HG03378 (cell line): ENCODE results near the gene ITGA1.
A peak's percentile ranks its signal among the peaks of the same experiment; 100 is the strongest.
"Not testable (repeated sequence)": the region's sequence is repeated elsewhere in the genome, so short reads cannot be mapped to it uniquely, and the experiment has no call there.

Experiments
- ATAC-seq: cut with Tn5 transposase; IDR thresholded peaks from one replicate; pipeline ENCODE4 v1.9.1; 2021; ENCODE audit warnings: mild to moderate bottlenecking, moderate library complexity; ENCODE audit not compliant: unreplicated experiment

The ITGA1 gene

GRCh38 chr5:52787600-52788504 is at the start of gene ITGA1, which contains the start of gene PELO:
ITGA1 (plus strand) TSS chr5:52787916; CDS start chr5:52788354, 438 bp downstream.
PELO (plus strand) TSS chr5:52787916; CDS start chr5:52800395, 12,479 bp downstream.
- ATAC-seq, result peak; percentile 74

DNA sequence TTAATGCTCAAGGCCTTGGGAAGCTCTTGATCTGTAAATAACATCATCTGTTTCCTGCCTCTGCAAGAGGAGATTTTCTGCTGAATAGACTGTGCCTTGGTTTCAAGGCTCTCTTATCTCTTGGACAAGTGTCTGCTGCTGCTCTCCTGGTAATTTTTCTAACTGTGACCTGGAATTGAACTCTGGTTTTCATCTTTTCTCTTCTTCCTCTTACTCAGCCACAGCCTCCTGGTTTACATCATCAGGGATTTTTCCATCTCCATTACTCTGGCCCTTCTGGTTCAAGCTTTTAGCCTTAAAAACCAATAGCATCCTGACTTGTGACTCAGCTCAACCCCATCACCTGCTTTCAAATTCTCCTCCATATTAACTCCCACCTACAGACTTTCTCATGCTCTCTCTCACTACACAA is 49.6 kb upstream of the ITGA1 start:
- peak; percentile 70 for ATAC-seq

- ATAC-seq, result no peak
Measured at GRCh38 chr5:52740007-52740406, 47.7 kb upstream of the ITGA1 start.

- no peak for ATAC-seq
Measured at GRCh38 chr5:52743012-52743411, 44.7 kb upstream of the ITGA1 start.

GRCh38 chr5:52743529-52743928 is 44.2 kb upstream of the ITGA1 start:
- ATAC-seq, result no peak

- peak; percentile 89 for ATAC-seq
Measured at GRCh38 chr5:52743970-52744369, 43.7 kb upstream of the ITGA1 start.

- not testable (repeated sequence) for ATAC-seq
Measured at GRCh38 chr5:52744867-52745458, 42.8 kb upstream of the ITGA1 start.

DNA sequence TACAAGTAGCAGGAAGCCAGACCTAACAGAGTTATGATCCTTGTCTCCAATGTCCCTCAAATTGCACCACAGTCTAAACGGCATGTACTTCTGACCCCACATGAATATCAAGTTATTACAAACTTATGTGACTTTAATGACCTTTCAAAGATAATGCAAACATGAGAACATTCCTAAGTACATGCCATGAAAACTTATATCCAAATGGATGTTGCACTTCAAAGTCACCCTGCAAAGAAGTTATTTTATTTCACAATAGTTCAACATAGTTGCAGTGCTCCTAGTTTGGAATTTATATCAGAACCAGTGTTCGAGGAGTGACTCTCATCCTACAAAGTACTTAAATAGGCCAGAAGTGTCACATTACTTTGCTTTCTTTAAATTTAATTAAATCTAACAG is 41.2 kb upstream of the ITGA1 start:
- ATAC-seq, result no peak

DNA sequence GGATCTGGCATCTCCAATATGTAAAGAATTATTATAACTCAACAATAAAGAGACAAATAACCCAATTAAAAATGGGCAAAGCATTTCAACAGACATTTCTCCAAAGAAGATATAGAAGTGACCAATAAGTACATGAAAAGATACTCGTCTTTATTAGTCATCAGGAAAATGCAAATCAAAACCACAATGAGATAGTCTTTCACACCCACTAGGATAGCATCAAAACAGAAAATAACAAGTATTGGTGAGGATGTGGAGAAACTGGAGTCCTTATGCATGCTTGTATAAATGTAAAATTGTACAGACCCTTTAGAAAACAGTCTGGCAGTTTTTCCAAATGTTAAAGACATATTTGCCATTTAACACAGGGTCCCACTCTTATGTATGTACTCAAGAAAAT is 39.1 kb upstream of the ITGA1 start:
- peak; percentile 73 for ATAC-seq

DNA sequence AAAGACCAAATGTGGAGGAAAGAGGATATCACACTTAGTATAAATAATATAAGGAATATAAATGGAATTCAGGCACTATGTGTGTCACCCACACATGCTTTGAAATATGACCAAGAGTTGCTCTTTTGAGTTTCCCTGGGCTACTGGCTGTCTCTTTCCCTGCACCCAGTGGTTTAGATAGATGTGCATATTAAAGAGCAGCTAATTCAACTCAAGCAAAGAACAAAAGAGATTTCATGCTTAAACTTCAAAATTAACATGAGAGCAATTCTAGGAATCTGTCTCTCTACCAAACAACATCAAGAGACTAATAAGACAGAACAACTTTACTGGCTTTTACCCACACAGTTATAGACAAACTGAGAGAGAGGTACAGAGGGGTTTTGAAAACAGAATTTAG is 38.0 kb upstream of the ITGA1 start:
- no peak for ATAC-seq

DNA sequence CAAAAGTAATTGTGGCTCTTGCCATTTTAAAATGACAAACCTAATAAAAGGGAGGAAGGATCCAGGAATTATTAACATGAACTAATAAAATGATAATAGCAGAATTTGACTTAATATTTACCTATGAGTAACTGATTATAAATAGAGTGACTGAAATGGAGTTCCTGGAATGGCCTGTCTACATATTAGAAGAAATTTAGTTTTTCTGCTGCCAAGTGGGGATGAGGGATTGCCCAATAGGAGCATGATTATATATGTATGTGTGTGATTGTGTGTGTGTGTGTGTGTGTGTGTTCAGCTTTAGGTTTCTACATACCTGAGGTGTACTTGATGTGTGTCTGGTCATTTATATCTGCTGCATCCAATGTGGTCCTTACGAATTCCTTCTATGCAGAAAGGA is 36.6 kb upstream of the ITGA1 start:
- no peak for ATAC-seq

DNA sequence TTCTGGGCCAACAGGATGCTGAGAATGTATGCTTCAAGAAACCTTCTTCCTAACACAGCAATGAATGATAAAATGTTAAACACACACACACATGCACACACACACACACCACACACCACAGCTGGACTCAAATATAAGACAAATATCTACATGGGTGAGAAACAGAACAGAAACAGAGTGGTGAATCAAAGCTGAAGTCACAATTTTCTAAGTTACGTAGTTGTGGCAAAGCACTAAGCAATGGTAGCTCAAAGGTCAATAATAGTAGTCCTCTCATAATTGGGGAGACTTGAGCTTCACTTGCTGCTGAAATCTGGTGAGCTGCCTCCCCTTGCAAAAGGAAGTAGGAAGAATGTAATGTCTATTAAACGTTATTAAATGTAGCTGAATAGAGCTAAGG is 33.7 kb upstream of the ITGA1 start:
- no peak for ATAC-seq

DNA sequence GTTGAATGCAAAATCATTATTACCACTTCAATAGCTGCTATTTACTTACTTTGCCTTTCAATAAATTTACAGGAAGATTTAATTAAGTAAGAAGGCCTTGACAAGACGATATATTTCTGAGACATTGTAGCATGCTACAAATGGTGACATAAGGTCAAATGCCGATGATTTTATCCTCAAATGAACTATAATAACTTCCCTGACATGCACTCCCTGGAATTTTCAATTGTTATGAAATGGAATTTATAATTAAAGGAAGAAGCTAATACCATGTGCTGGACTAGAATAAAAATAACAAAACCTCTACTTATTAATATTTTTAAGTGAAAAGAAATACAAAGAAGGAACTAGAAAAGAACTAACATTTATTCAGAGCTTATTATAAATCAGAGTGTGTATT is 30.2 kb upstream of the ITGA1 start:
- no peak for ATAC-seq

GRCh38 chr5:52758014-52758413 is 29.7 kb upstream of the ITGA1 start:
- ATAC-seq, result no peak

DNA sequence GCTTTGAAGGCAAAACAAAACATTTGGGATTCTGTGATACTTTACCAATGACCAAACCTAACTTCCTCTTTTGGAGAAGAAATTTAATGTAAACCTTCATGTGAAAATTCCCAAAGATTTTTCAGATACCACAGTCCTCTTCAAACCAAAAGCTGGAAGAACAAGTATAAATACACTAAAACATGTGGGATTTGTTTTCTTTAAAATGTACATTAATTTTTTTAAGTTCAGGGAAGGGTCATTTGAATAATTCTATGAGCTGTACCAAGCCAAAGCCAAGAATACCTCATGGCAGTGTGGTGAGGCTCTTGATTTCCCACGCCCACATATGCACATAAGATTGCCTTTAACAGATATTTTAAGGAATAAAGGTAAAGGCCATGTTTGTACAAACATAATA is 28.4 kb upstream of the ITGA1 start:
- ATAC-seq, result no peak

DNA sequence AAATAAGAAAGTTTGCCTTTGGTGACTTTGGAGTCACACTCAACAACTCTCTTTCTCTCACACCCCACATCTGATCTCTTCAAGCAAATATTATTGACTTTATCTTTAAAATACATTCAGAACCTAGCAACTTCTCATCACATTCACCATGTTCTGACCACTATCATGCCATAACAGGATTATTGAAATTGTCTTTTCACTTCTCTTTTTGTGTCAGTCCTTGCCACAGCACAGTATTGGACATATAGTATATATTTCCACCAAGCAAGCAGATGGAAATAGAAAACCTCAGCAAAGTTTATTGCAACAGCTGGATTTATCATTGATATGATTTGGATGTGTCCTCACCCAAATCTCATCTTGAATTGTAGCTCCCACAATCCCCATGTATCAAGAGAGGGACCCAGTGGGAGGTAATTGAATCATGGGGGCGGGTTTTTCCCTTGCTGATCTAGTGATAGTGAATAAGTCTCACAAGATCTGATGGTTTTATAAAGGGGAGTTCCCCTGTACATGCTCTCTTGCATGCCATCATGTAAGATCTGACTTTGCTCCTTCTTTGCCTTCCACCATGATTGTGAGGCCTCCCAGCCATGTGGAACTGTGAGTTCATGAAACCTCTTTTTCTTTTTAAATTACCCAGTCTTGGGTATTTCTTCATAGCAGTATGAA is 26.9 kb upstream of the ITGA1 start:
- peak; percentile 71 for ATAC-seq

- no peak for ATAC-seq
Measured at GRCh38 chr5:52767217-52767743, 20.4 kb upstream of the ITGA1 start.

DNA sequence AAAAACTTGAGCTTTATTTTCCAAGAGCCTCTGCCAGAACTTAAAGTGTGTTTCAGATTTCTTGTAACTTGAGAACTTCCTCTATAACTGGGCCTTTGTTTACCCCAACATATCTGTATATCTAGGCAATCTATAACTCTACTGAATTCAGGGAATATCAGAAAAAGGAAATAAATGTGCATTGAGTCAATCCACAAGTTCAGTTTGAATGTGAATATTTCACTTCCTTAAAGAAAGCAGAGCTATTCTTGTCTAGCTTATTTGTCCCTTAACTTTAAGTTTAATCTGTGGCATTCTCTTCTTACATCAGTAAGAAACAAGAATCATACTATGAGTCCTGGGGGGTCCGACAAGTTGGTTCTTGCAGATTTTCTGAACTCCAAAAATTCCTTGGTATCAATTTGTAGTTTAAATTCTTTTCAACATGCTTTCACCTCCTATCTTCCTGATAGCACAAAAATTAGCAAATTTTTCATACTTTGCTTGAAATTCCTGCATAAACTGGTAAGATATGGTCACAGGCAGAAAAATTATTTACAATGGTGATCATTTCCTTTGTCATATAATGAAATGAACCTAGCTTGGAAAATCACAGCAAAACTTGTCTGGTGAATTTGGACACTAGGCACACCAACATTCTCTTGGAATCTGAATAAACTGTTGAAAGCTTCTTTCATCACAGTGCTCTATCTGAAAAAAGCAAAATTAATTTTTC is 19.8 kb upstream of the ITGA1 start:
- ATAC-seq, result peak; percentile 57

GRCh38 chr5:52769061-52769460 is 18.7 kb upstream of the ITGA1 start:
- ATAC-seq, result no peak

DNA sequence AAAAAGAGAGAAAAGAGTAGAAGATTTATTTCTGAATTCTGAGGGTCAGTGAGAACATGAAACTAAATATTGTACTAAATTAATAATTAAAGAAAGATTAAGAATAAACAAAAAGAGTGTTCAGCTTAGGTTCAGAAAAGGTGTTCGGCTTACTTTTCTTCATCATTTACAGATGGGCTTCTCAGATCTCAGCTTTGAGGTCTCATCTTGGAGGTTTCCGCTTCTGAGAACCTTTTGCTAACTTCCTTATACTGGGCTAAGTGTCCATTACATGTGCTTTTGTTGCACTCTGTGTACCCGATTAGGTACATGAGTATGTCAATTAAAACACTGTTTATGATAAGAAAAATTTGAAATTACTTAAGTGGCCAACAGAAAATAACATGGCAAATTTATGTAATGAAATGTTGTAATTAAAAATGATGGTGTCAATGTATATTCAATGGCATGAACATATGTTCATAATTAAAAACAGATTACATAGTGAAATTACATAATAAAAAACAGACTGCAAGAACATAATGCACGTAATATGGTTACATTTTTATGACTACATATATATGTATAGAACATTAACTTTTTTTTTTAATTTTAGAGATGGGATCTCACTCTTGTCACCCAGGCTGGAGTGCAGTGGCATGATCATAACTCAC is 17.3 kb upstream of the ITGA1 start:
- no peak for ATAC-seq
